Naive thymus-derived CD8-positive, alpha-beta T cell (primary cell): ENCODE data around the gene ELOVL4. TPM values are rescaled to one million over a fixed set of nuclear protein-coding genes. Genes with fewer than 3 reads are reported as not detected.

ENCODE experiments used
- ATAC-seq, 2 donors: fragments of 150-1000 bp; cut with Tn5 transposase in 1 of 2; sonication (Bioruptor Pico), chemical (Tn5 transposase) in 1 of 2; 1 replicate in 1 of 2; 2 replicates in 1 of 2; pipeline ENCODE4 v1.10.0; 2021; ENCODE audit warnings: mild to moderate bottlenecking in 2 of 2, moderate library complexity in 2 of 2
- POLR2A ChIA-PET: fragments of 350-600 bp; sonication (Branson Sonifier 250); formaldehyde crosslinking; loops from one replicate; lab custom pipeline; 2021; ENCODE audit warnings: antibody characterized with exemption; lab: Charles Lee
- DNase-seq, 10 donors: peaks; one replicate each; pipeline versions ENCODE4 v3.0.0 to v3.0.0-alpha.2; 2020 to 2022
- H3K27ac Mint-ChIP-seq, 10 donors: one replicate each; pipeline ENCODE4 v1.8.0; 2020 to 2022; ENCODE audit warnings: mild to moderate bottlenecking in 10 of 10, mixed read lengths in 10 of 10, moderate library complexity in 4 of 10, inconsistent platforms in 1 of 10
- H3K27me3 Mint-ChIP-seq, 5 donors: one replicate each; pipeline ENCODE4 v1.8.0; 2021 to 2022; ENCODE audit warnings: mixed read lengths in 5 of 5
- H3K36me3 Mint-ChIP-seq, 3 donors: one replicate each; pipeline ENCODE4 v1.8.0; 2020 to 2022; ENCODE audit warnings: mixed read lengths in 3 of 3, mild to moderate bottlenecking in 2 of 3, inconsistent platforms in 1 of 3
- H3K4me1 Mint-ChIP-seq, 4 donors: one replicate each; pipeline ENCODE4 v1.8.0; 2021 to 2022; ENCODE audit warnings: mixed read lengths in 4 of 4
- H3K4me3 Mint-ChIP-seq, 10 donors: one replicate each; pipeline ENCODE4 v1.8.0; 2020 to 2022; ENCODE audit warnings: mild to moderate bottlenecking in 10 of 10, mixed read lengths in 10 of 10, moderate library complexity in 6 of 10, inconsistent platforms in 1 of 10
- H3K9me3 Mint-ChIP-seq, 9 donors: one replicate each; pipeline ENCODE4 v1.8.0; 2020 to 2022; ENCODE audit warnings: mixed read lengths in 9 of 9, mild to moderate bottlenecking in 3 of 9, inconsistent platforms in 1 of 9, moderate library complexity in 1 of 9
- polyA plus RNA-seq, 3 donors: library from polyadenylated mRNA; unstranded; fragments of 300-500 nt; fragmentation: Illumina TruSeq; gene quantifications; one replicate each; pipeline ENCODE4 v1.2.3, GENCODE V29; 2021
- total RNA-seq, 8 experiments: library from RNA in 2 of 8; stranded (reverse) in 2 of 8; gene quantifications; one replicate each; pipeline ENCODE4 v1.2.3 and lab custom pipeline; 2021 to 2026

Gene ELOVL4
- total and polyA plus RNA-seq, 5 experiments from 2014 or later = 0.40 to 1.8 (median 1.5) TPM

DNA sequence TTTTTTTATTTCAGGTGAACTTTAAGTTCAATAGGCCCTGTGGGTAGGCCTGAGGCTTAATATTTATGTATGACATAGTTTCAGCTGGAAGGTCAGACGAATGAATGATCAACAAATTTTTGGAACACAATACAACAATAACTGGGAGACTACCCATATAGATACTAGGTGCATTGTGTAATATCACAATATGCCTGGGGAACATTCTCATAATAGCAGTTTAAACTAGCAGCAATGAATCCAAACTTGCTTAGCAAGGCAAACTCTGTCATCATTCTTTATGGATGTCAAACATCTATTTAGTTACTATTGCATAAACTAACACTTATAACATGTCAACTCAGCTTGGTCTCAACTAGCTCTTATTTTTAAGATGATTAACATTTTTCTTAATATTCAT, 49.3 kb downstream of the ELOVL4 start:
- Mint-ChIP-seq H3K27ac (no peak overlapping the region), H3K4me1 (no peaks in the 10 kb centered on the region), H3K9me3 (peaks cover 0 to 5% (median 0%) of the 10 kb centered on the region in 9 donors), H3K27me3 (peaks cover 0 to 6% (median 2%) of the 10 kb centered on the region in 5 donors), H3K36me3 (peaks cover 0 to 4% (median 0%) of the 10 kb centered on the region in 3 donors), H3K4me3 (no peak overlapping the region)
- POLR2A ChIA-PET = no interaction called here
- no peak for DNase-seq
- ATAC-seq = no peak

DNA sequence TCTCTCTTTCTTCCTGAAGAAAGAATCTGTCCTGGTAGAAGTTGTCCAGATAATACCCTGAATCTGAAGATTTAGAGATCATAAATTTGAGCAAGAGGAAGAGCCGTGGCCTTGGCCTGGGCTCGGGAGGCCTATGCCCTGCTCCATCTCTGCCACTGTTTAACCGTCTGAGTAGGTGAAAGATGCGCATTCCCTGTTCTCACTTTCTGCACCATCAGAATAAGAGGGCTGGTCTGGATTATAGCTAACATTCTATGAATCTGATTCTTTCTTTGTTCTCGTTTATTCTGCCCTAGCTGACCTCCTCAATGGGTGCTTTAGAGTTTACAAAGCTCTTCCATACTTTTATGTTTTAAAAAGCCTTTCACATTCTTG, 51.3 kb downstream of the ELOVL4 start:
- Mint-ChIP-seq H3K4me1 (no peaks in the 10 kb centered on the region), H3K36me3 (peaks cover 0 to 6% (median 0%) of the 10 kb centered on the region in 3 donors), H3K9me3 (peaks cover 0 to 14% (median 5%) of the 10 kb centered on the region in 9 donors), H3K4me3 (no peak overlapping the region), H3K27me3 (peaks cover 0 to 4% (median 2%) of the 10 kb centered on the region in 5 donors), H3K27ac (no peak overlapping the region)
- ATAC-seq (no peak), DNase-seq (no peak)
- POLR2A ChIA-PET = no interaction called here

DNA sequence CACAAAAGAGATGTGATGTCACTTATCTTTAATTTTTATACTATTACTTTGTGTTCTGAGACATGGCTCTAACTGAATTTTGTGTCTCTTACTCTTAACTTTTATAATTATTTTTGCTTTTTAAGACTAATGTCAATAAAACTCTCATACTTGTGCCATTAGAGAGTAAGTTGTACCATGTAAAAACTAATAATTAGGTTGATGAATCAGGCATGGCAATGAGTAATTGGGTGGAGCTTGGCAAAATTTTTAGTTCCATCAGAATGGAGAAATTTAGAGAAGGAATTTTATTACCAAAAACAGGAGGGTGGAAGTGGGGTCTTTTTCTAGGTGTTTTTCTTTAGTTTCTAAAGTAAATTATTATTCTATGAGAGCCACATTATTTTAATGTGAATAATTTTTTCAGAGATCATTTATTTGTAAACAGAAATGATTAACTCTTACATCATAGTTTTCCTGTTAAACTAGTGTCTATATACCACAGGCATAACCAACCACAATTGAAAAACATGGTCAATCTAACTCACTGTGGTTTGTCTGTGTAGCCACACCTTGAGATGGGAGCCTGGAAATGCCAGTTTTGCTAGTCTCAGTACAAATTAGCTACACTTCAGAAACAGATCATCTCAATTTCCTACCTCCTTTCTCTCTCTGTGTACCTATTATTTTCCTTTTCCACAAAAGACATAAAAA, 51.8 kb downstream of the ELOVL4 start:
- Mint-ChIP-seq H3K27ac (no peak overlapping the region), H3K9me3 (peaks cover 0 to 19% (median 9%) of the 10 kb centered on the region in 9 donors), H3K27me3 (peaks cover 2 to 9% (median 5%) of the 10 kb centered on the region in 5 donors), H3K4me3 (no peak overlapping the region), H3K36me3 (peaks cover 0 to 11% (median 0%) of the 10 kb centered on the region in 3 donors), H3K4me1 (no peaks in the 10 kb centered on the region)
- no peak for ATAC-seq
- DNase-seq = no peak
- POLR2A ChIA-PET = no interaction called here

DNA sequence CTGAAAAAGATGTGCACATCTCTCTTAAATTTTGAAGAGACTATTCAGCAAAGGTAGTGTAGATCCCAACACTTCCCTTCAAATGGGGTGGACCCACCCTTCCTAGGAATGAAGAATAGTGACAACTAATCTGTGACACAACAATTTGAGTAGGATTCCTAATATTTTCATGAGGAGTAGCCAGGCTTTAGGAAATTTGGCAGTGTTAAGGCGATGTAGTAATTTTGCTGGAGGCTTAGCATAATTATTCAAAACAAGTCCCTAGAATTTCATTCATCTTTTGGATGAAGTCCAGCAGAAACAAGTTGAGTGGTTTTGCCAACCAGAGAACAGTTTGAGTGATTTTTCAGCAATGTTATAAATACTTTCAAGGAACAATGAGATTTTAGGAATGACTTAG, 52.4 kb downstream of the ELOVL4 start:
- ATAC-seq (no peak), DNase-seq (no peak)
- Mint-ChIP-seq H3K27me3 (peaks cover 2 to 14% (median 5%) of the 10 kb centered on the region in 5 donors), H3K4me3 (no peak overlapping the region), H3K9me3 (peaks cover 0 to 25% (median 11%) of the 10 kb centered on the region in 9 donors), H3K36me3 (peaks cover 0 to 17% (median 0%) of the 10 kb centered on the region in 3 donors), H3K4me1 (no peaks in the 10 kb centered on the region), H3K27ac (no peak overlapping the region)
- POLR2A ChIA-PET = no interaction called here

DNA sequence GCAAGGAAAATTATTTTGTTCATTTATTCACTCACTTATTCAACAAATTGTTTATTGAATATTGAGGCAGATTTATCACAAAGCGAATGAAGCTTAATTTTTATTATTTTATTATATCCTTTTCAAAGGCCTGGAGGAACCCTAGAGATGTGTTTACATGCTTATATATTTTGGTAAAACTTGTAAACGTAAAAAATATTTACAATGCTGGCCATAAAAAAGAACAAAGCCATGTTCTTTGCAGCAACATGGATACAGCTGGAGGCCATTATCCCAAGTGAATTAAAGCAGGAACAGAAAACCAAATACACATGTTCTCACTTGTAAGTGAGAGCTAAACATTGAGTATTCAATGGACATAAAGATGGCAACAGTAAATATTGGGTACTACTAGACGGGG, 58.8 kb downstream of the ELOVL4 start:
- H3K4me3 Mint-ChIP-seq = no peak overlapping the region
- DNase-seq = no peak

DNA sequence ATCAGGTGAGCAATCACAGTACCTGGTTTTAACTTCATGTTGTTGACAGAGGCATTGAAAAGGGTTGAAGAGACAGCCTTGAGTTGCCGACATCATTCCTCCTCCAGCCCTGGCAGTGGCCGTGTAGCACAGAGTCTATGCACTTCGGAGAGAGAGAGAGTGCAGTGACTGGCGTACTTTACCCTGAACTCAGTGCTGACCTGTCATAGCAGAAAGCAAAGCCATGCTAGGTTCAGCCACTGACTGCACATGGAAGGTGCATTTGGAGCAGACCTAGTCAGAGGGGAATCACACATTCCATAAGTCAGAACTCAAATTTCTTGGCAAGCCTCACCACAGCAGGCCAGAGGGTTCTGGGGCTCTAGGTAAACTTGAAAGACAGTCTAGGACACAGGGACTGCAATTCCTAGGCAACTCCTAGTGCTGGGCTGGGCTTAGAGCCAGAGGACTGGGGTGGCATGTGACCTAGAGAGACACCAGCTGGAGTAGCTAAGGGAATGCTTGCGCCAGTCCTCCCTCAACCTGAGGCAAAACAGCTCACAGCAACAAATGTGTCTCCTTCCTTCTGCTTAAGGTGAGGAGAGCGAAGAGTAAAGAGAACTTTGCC, 69.1 kb downstream of the ELOVL4 start:
- H3K27me3 Mint-ChIP-seq = peaks cover 16 to 70% (median 33%) of the 10 kb centered on the region in 5 donors
- no peak overlapping the region for H3K4me3 Mint-ChIP-seq
- ATAC-seq = no peak

More for the DNA sequence above, 58.8 kb downstream of the ELOVL4 start:
- no peak for ATAC-seq
- no peaks in the 10 kb centered on the region for H3K4me1 Mint-ChIP-seq
- H3K9me3 Mint-ChIP-seq = peaks cover 0 to 26% (median 12%) of the 10 kb centered on the region in 9 donors
- no peak overlapping the region for H3K27ac Mint-ChIP-seq
- peaks cover 0 to 18% (median 0%) of the 10 kb centered on the region in 3 donors for H3K36me3 Mint-ChIP-seq
- POLR2A ChIA-PET = no interaction called here
- peaks cover 7 to 37% (median 10%) of the 10 kb centered on the region in 5 donors for H3K27me3 Mint-ChIP-seq

DNA sequence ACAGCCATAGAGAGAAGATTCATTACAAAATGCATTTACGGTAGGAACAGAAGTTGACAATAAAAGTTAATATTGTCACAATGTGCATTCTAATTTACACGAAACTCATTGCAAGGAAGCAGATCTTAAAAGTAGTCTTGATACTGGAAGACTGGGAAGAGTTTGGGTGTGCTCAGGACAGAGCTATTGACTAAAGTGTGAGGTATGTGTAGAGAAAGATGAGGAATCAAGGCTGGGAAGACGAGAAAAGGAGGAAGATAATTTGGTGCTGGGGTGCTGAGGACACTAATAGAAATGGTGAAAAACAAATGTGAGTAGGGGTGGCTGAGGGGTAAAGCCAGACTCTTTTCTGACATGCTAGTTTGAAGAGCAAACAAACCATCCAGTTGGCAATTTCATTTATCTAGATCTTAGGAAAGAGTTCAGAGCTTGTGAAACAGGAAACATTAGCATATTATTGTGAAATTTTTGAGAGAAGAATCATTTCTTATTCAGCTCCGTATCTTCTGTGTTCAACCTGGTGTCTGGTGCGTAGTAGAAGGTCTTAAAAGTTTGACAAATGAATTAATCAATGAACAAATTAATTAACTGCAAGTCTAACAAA, 72.7 kb downstream of the ELOVL4 start:
- POLR2A ChIA-PET = no interaction called here

More for the DNA sequence above, 69.1 kb downstream of the ELOVL4 start:
- Mint-ChIP-seq H3K4me1 (no peaks in the 10 kb centered on the region), H3K36me3 (peaks cover 0 to 4% (median 2%) of the 10 kb centered on the region in 3 donors), H3K27ac (no peak overlapping the region), H3K9me3 (peaks cover 0 to 13% (median 11%) of the 10 kb centered on the region in 9 donors)
- POLR2A ChIA-PET = no interaction called here
- DNase-seq = no peak

DNA sequence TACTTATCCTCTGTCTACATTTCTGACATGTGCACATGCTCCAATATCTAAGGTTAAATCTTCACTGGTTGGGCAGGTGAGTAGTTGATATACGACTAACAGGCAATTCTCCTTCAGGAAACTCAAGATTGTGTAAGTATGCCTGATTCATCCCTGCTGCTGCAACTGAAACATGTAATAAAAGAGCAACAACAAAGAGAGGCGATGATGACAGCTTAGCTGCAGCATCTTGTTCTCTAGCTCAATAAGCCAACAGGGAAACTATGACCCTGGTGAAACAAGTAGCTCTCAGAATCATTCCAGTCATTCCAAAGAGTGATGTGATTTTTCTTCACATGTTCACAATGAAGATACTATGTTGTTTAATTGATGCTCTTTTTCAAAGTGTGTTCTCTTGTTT, 74.4 kb downstream of the ELOVL4 start:
- peaks cover 6 to 15% (median 11%) of the 10 kb centered on the region in 4 donors for H3K4me1 Mint-ChIP-seq
- no peak overlapping the region for H3K4me3 Mint-ChIP-seq
- no peaks in the 10 kb centered on the region for H3K36me3 Mint-ChIP-seq
- ATAC-seq (no peak), DNase-seq (no peak)
- POLR2A ChIA-PET = no interaction called here
- H3K9me3 Mint-ChIP-seq = peaks cover 0 to 2% (median 0%) of the 10 kb centered on the region in 9 donors
- H3K27ac Mint-ChIP-seq = no peak overlapping the region
- H3K27me3 Mint-ChIP-seq = peaks cover 6 to 31% (median 19%) of the 10 kb centered on the region in 5 donors

More for the DNA sequence above, 72.7 kb downstream of the ELOVL4 start:
- ATAC-seq = no peak
- H3K27ac Mint-ChIP-seq = no peak overlapping the region
- peaks cover 3 to 7% (median 5%) of the 10 kb centered on the region in 4 donors for H3K4me1 Mint-ChIP-seq
- peaks cover 0 to 4% (median 2%) of the 10 kb centered on the region in 3 donors for H3K36me3 Mint-ChIP-seq
- no peak for DNase-seq
- peaks cover 0 to 7% (median 2%) of the 10 kb centered on the region in 9 donors for H3K9me3 Mint-ChIP-seq
- H3K27me3 Mint-ChIP-seq = peaks cover 14 to 38% (median 22%) of the 10 kb centered on the region in 5 donors
- H3K4me3 Mint-ChIP-seq = no peak overlapping the region

DNA sequence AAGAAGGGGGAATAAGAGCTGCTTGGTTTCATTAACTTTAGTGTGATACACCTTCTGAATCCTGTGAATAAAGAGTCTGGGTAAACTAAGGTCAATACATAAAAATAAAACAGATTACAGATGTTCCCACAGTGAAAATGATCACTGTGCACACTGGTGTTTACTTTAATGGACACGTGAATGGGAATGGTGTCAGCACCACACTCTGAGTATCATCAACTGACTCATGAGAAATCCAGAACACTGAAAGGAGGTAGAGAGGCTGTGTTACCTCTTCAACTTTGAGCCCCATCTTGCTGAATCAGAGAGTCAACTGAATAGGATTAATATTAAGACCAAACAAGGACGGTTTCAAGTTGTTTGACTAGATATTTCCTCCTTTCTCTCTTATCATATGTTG, 75.0 kb downstream of the ELOVL4 start:
- POLR2A ChIA-PET = no interaction called here
- H3K27ac Mint-ChIP-seq = no peak overlapping the region
- H3K9me3 Mint-ChIP-seq = peaks cover 0 to 2% (median 0%) of the 10 kb centered on the region in 9 donors
- peaks cover 6 to 17% (median 11%) of the 10 kb centered on the region in 4 donors for H3K4me1 Mint-ChIP-seq
- ATAC-seq = no peak
- peaks cover 6 to 31% (median 19%) of the 10 kb centered on the region in 5 donors for H3K27me3 Mint-ChIP-seq
- no peak for DNase-seq
- no peaks in the 10 kb centered on the region for H3K36me3 Mint-ChIP-seq
- H3K4me3 Mint-ChIP-seq = no peak overlapping the region

DNA sequence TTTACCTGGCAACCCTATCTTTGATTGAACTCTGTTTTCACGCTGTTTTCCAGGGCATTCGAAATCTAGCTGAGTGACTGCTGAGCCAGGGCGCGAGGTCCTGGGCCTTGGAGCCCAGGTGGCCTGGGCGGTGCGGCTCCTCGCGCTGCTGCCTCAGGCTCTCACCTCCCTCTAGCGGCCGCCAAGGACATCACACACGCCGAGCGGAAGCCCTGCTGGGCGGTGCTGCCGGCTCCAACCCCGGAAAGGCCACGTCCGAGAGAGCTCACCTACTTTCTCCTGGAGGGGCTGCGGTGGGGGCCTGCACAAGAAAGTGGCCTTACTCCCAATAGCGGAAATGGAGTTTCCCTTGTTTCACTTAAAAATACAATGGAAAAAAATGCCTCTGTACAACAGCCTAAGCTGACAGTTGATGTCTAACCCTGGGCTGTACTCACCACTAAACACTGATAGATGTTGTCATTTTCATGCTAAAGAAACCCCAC, 77.7 kb downstream of the ELOVL4 start:
- Mint-ChIP-seq H3K27me3 (peaks cover 4 to 8% (median 7%) of the 10 kb centered on the region in 5 donors), H3K4me3 (peak overlapping the region; percentile 56 to 80 (median 62)), H3K36me3 (no peaks in the 10 kb centered on the region), H3K9me3 (no peaks in the 10 kb centered on the region), H3K27ac (peak overlapping the region in 5 of 10 donors; percentile 4 to 67 (median 22)), H3K4me1 (peaks cover 6 to 17% (median 11%) of the 10 kb centered on the region in 4 donors)
- peak; percentile 96 to 100 for ATAC-seq
- POLR2A ChIA-PET = interaction anchor here (1.0 kb wide), 1 partner anchor 134 kb away, joined by 3 read pairs; no protein-coding TSS in a partner anchor
- DNase-seq = peak; percentile 51 to 78 (median 74)

DNA sequence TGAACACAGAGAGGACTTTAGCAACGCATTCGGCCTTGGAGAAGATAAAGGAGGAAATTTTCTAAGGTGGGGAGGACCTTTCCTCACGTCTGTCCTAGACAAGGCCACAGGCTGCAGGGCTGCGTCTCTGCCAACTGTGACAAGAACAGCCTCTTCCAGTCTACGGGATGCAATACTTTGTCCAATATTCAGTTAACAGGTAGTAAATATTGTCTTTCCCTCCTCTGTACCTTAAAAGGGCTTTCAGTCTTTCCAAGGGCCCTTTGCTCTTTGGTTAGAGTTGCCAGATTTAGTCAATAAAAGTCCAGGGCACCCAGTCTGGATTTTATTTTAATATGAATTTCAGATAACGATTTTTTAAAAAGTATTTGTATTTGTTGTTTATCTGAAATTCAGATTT, 78.2 kb downstream of the ELOVL4 start:
- H3K27ac Mint-ChIP-seq = peak overlapping the region in 1 of 10 donors; percentile 26
- POLR2A ChIA-PET = interaction anchor here (1.0 kb wide), 1 partner anchor 134 kb away, joined by 3 read pairs; no protein-coding TSS in a partner anchor
- DNase-seq (no peak), ATAC-seq (no peak)
- peak overlapping the region in 5 of 10 donors; percentile 59 to 71 (median 61) for H3K4me3 Mint-ChIP-seq
- H3K36me3 Mint-ChIP-seq = no peaks in the 10 kb centered on the region
- H3K9me3 Mint-ChIP-seq = no peaks in the 10 kb centered on the region
- H3K27me3 Mint-ChIP-seq = peaks cover 0 to 5% (median 3%) of the 10 kb centered on the region in 5 donors
- peaks cover 6 to 17% (median 11%) of the 10 kb centered on the region in 4 donors for H3K4me1 Mint-ChIP-seq

DNA sequence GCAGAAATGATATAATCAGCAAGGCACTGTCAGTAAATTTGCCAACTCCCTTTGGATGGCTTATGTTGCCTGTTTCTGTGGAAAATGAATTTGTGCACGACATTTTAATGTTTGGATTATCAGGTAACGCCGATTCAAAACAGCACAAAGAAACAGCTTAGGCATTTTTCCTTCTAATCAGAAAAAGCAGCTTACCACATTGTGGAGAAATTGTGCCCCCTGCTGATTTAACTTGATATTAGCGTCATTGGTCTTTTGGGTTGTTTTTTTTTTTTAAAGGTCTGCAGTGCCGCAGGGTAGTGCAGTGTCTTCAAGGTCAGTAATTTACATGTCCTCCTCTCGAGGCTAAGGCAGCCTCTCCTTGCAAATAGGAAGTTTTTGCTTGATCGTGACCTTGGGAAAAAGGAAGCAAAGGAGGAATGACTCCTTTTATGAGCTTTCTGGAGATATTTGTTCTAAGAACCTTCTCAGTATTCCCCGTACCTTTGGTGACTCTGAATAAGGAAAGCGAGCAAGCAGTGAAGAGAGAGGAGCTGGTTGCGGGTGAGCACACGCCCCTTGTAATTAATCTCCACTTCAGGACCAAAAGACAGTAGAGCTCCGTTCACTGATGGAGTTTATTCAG, 79.1 kb downstream of the ELOVL4 start:
- DNase-seq (peak in 7 of 10 donors; percentile 8 to 60 (median 43)), ATAC-seq (peak in 1 of 2 donors; percentile 28)
- no peaks in the 10 kb centered on the region for H3K9me3 Mint-ChIP-seq
- peaks cover 6 to 17% (median 11%) of the 10 kb centered on the region in 4 donors for H3K4me1 Mint-ChIP-seq
- no peaks in the 10 kb centered on the region for H3K36me3 Mint-ChIP-seq
- H3K27ac Mint-ChIP-seq = no peak overlapping the region
- H3K4me3 Mint-ChIP-seq = no peak overlapping the region
- POLR2A ChIA-PET = interaction anchor here (0.6 kb wide), 1 partner anchor 126 kb away, joined by 4 read pairs; no protein-coding TSS in a partner anchor
- H3K27me3 Mint-ChIP-seq = peaks cover 0 to 5% (median 3%) of the 10 kb centered on the region in 5 donors
